Islet of Langerhans (tissue), 1 donor: ENCODE data around the gene ANKRD37.
A peak's percentile ranks its signal among the peaks of the same experiment; 100 is the strongest.
"Not testable (repeated sequence)": the region's sequence is repeated elsewhere in the genome, so short reads cannot be mapped to it uniquely, and the experiment has no call there.

Experiments used
- FAIRE-seq: peaks from one replicate; lab custom pipeline; 2011; peaks lifted over from hg19 to GRCh38; lab: Jason Lieb, UNC

The ANKRD37 gene, protein sequence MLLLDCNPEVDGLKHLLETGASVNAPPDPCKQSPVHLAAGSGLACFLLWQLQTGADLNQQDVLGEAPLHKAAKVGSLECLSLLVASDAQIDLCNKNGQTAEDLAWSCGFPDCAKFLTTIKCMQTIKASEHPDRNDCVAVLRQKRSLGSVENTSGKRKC

DNA sequence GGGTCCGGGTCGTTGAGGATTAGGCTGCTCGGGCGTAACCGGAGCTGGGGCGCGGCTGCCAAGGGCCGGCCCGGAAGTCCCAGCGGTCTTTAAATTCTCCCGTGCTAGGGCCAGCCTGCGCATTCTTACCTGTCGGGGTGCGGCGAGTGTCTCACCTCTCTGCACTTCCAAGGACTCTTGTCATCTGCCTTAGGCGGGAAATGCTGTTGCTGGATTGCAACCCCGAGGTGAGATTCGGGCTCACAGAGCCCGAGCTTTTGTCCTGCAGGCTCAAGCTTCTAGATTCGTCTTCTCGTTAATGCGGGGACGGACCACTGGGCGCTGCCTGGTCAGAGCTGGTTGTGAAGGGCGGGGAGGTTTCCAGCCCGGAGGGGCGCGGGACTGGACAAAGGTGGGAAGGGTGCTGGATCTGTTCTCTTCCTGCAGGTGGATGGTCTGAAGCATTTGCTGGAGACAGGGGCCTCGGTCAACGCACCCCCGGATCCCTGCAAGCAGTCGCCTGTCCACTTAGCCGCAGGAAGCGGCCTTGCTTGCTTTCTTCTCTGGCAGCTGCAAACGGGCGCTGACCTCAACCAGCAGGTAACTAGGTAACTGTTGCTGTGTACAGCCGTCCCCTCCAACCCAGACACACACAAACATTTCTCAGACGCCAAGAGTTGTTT is at the start of gene ANKRD37:
TSS of gene ANKRD37 (plus strand) at position 118 of the 662 bp plus-strand sequence. CDS start at position 201, 83 bp downstream.
- FAIRE-seq = peak; percentile 89

DNA sequence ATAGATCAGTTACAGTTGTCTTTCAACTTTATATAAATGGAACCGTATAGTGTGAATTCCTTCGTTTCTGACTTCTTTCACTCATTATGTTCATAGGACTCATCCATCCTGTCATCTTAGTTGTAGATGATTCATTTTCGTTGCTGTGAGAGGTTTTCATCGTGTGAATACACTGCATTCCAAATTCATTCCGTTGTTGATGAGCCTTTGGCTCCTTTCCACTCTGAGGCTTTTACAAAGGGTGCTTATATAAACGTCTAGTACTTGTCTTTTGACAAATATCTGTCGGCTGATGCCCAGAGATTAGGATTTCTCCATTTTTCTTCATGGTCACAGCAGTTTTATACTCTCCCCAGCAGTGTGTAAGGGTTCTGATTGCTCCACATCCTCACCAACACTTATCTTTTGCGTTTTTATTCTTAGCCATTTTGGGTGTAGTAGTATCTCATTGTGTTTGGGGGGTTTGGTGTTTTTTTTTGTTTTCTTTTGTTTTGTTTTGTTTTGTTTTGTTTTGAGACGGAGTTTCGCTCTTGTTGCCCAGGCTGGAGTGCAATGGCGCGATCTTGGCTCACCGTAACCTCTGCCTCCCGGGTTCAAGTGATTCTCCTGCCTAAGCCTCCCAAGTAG is 49.6 kb upstream of the ANKRD37 start:
- FAIRE-seq = no peak

DNA sequence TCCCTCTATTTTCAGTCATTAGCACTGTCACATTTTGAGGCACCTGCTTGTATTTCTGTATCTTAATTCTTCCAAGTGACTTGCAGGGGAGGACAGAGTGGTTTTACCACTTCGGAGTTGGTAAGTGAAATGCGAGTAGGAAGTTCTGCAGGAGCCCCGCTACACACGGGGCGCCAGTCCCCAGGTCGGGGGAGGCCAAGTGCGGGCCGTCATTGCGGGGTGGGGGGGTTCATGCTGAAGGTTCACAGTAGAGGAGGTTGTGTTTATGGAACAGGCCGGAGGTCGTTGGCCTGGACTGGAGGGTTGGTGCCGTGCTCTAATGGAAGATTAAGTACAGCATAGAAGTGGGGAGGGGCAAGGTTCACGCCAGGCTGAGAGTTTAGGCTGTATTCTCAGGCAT is 45.0 kb upstream of the ANKRD37 start:
- no peak for FAIRE-seq

DNA sequence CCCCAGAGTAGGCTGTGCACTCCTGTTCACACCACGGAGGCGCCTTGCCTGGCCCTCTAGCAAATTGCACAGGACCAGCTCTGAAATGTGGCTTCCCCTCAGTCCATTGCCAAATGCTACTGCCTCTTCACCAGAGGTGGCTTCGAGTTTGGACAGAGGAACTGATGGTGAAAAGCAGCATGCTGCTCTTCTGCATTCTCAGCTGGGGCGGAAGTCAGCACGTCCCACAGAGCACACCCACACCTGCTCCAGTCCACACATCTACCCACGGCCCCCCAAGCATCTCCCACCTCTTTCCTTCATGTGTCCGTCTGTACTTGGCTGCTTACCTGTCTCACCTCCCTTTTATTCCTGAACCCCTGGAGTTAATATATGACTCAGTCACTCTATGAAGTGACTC is 44.4 kb upstream of the ANKRD37 start:
- no peak for FAIRE-seq

DNA sequence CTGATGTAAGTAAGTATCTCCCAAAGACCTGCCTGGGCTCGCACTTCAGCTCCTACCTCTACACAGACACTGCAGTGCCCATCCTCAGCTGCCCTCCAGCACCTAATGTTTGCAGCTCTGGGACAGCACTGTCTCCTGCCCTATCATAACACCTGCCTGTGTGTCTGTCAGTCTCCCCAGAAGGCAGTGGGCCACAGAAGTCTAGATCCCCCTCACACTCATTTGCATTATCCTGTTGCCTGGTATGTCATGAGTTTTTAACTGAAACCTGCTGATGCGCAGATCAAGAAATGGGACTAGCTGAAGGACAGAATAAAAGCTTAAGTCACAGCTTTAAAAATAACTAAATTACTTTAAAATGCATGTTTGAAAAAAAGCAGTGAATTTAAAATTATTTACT is 43.9 kb upstream of the ANKRD37 start:
- FAIRE-seq = no peak

- FAIRE-seq = no peak
These were observed 39.4 kb upstream of the ANKRD37 start for GRCh38 chr4:185357211-185357610.

GRCh38 chr4:185357733-185358440 is 38.8 kb upstream of the ANKRD37 start:
- no peak for FAIRE-seq

- no peak for FAIRE-seq
These were observed 38.1 kb upstream of the ANKRD37 start for GRCh38 chr4:185358514-185358913.

DNA sequence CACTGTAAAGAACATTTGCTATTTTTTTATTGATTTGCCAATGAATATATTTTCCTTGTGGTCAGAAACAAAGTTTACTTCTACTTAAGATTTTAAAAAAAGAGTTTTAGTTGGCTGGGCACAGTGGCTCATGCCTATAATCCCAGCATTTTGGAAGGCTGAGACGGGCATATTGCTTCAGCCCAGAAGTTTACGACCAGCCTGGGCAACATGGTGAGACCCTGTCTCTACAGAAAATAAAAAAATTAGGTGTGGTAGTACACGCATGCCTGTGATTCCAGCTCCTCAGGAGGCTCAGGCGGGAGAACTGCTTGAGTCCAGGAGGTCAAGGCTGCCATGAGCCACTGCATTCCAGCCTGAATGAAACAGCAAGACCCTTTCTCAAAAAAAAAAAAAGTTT is 37.7 kb upstream of the ANKRD37 start:
- no peak for FAIRE-seq

- FAIRE-seq = no peak
These were observed 36.7 kb upstream of the ANKRD37 start for GRCh38 chr4:185359767-185360446.

GRCh38 chr4:185361872-185362271 is 34.8 kb upstream of the ANKRD37 start:
- FAIRE-seq = no peak

- FAIRE-seq = not testable (repeated sequence)
These were observed 34.1 kb upstream of the ANKRD37 start for GRCh38 chr4:185362570-185362969.

DNA sequence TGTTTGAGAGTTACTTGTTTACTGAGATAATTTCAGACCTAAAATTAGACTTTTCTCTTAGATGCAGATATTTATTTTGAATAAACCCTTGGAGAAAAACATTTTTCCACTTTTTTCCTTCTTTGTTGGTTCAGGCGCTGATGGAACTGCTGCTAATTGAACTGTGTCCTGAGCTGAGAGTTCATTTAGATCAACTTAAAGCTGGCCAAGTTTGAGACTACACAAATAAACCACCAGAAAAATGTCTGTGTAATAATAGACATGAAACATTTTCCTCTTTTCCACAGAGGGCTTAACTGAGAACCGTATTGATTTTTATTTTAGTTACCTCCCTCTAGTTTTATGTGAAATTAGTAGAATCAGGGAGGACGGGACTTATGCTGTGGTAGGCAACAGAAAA is 33.4 kb upstream of the ANKRD37 start:
- no peak for FAIRE-seq

DNA sequence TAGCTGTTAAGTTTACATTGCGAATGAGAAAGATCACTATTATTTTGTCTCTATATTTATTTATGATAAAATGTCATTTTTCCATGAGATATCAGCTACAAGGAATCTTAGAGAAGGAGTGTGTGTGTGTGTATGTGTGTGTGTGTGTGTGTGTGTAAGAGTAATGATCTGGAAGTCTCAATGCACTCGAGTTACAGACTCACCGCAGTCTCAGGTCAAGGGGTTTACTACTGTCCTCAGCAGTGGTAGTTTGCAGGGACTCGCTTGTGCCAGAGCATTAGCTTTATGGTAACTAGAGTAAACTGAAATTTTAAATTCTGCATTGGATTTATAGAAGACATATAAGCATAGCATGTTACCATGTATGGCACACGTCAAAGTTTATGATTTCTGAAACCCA is 31.8 kb upstream of the ANKRD37 start:
- no peak for FAIRE-seq

DNA sequence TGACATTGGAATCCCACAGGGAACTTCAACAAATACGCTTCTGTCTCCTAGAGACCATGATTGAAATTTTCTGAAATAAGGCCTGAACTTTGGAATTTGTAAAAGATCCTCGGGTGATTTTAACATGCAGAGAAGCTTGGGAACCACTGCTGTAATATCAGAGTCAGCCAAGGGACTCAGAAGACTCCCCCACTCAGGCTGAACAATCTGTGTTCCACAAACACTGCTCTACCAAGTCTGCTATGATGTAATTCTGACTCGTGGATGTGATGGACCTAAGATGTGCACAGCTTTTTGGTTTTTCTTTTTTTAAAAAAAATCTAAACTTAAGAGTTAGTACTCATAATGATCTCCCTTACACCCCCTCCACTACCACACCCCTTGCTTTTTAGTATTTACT is 26.9 kb upstream of the ANKRD37 start:
- no peak for FAIRE-seq

DNA sequence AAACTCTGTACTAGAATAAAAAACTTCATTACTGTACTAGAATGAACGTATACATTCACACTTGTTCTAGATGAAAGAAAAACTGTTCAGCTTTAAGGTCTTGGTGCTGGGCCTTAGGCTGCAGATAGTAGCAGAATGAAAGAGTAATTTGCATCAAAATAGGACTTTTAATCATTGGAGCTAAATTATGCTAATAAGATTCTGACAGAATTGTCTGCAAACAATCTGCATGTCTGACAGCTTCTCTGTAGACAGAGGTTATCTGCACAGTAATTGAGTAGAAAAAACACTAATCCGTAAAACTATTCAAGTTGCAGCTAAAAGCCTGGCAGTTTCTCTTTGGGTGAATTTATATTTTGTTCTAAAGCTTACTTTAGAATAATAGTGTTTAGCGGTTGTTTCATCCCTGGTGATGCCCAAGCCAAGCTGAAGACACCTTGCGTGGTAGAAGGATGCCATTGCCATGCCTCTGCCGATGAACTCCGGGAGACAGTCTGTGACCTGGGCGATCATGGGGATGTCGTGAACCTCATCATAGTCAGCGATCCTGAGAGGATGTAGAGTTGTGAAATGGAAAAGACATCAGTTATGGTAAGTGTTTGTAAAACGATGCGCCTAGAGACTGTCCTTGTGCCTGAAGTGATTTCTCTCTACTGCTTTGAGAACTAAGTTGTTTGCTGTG is 26.2 kb upstream of the ANKRD37 start:
- FAIRE-seq = no peak

DNA sequence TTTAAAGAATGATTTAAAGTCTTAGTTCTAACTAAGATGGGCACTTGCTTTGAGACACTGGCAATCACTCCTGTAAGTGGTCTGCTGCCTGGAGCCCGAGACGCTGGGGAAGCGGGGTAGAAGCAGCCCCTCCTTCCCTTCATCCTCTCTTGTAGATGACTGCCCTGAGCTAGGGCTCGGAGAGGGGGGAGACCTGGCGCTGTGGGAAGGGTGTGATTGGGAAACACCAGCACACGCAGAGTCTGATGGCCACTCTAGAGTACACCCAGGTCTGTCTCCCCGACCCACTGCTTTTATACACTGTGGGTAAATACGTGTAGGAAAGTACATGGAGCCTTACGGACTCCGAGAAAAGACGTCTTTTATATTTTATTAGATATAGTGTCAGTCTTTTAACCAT is 24.9 kb upstream of the ANKRD37 start:
- no peak for FAIRE-seq

DNA sequence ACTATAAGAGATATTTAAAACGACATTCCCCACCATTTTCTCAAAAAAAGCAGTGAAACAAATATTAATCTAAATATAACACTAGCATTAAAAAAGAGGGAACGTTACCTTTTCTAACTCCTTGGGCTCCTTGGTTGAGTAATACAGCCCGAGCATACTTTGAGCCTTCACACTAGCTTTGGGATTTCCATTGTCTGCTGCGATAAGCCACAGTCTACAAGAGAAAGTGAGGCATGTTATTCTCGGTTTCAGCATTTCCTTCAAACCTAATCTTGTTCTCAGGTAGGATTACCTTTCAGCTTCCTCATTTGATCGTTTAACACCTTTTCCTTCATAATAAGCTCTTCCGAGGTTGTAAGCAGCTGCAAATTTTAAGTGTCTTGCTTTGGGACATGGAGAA is 22.6 kb upstream of the ANKRD37 start:
- no peak for FAIRE-seq

- no peak for FAIRE-seq
These were observed 22.1 kb upstream of the ANKRD37 start for GRCh38 chr4:185374573-185374972.

- no peak for FAIRE-seq
These were observed 18.4 kb upstream of the ANKRD37 start for GRCh38 chr4:185378264-185378663.

- FAIRE-seq = no peak
These were observed 17.0 kb upstream of the ANKRD37 start for GRCh38 chr4:185379326-185380295.
